ENCODE results near the gene FFAR3.
"Not testable (repeated sequence)": the region's sequence is repeated elsewhere in the genome, so short reads cannot be mapped to it uniquely, and the experiment has no call there.

DNA sequence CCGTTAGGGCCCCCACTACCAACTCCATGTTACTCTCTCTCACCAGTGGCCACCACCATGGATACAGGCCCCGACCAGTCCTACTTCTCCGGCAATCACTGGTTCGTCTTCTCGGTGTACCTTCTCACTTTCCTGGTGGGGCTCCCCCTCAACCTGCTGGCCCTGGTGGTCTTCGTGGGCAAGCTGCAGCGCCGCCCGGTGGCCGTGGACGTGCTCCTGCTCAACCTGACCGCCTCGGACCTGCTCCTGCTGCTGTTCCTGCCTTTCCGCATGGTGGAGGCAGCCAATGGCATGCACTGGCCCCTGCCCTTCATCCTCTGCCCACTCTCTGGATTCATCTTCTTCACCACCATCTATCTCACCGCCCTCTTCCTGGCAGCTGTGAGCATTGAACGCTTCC is 574 bp downstream of the FFAR3 start:
- TF ChIP-seq ZNF274 (IDR thresholded peaks at IDR 0.05; ENCODE audit: low read length); ZNF274 (tag by site-specific recombination; IDR thresholded peaks at IDR 0.05; ENCODE audit: borderline replicate concordance); ZIC2 (tag by site-specific recombination; IDR thresholded peaks at IDR 0.05); ZBTB1 (tag by site-specific recombination; IDR thresholded peaks at IDR 0.05); TCF7L2 (IDR thresholded peaks at IDR 0.05; ENCODE audit: borderline replicate concordance, low read depth, low read length); ZFP37 (tag by site-specific recombination; IDR thresholded peaks at IDR 0.05); MZF1 (tag by site-specific recombination; IDR thresholded peaks at IDR 0.05; ENCODE audit: borderline replicate concordance); ZNF626 (tag by site-specific recombination; IDR thresholded peaks at IDR 0.05): not testable (repeated sequence)
- TF ChIP-seq, protein P1, sequence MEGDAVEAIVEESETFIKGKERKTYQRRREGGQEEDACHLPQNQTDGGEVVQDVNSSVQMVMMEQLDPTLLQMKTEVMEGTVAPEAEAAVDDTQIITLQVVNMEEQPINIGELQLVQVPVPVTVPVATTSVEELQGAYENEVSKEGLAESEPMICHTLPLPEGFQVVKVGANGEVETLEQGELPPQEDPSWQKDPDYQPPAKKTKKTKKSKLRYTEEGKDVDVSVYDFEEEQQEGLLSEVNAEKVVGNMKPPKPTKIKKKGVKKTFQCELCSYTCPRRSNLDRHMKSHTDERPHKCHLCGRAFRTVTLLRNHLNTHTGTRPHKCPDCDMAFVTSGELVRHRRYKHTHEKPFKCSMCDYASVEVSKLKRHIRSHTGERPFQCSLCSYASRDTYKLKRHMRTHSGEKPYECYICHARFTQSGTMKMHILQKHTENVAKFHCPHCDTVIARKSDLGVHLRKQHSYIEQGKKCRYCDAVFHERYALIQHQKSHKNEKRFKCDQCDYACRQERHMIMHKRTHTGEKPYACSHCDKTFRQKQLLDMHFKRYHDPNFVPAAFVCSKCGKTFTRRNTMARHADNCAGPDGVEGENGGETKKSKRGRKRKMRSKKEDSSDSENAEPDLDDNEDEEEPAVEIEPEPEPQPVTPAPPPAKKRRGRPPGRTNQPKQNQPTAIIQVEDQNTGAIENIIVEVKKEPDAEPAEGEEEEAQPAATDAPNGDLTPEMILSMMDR (tag by site-specific recombination; IDR thresholded peaks at IDR 0.05): not testable (repeated sequence)
- TF ChIP-seq, protein P2, sequence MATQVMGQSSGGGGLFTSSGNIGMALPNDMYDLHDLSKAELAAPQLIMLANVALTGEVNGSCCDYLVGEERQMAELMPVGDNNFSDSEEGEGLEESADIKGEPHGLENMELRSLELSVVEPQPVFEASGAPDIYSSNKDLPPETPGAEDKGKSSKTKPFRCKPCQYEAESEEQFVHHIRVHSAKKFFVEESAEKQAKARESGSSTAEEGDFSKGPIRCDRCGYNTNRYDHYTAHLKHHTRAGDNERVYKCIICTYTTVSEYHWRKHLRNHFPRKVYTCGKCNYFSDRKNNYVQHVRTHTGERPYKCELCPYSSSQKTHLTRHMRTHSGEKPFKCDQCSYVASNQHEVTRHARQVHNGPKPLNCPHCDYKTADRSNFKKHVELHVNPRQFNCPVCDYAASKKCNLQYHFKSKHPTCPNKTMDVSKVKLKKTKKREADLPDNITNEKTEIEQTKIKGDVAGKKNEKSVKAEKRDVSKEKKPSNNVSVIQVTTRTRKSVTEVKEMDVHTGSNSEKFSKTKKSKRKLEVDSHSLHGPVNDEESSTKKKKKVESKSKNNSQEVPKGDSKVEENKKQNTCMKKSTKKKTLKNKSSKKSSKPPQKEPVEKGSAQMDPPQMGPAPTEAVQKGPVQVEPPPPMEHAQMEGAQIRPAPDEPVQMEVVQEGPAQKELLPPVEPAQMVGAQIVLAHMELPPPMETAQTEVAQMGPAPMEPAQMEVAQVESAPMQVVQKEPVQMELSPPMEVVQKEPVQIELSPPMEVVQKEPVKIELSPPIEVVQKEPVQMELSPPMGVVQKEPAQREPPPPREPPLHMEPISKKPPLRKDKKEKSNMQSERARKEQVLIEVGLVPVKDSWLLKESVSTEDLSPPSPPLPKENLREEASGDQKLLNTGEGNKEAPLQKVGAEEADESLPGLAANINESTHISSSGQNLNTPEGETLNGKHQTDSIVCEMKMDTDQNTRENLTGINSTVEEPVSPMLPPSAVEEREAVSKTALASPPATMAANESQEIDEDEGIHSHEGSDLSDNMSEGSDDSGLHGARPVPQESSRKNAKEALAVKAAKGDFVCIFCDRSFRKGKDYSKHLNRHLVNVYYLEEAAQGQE (tag by site-specific recombination; IDR thresholded peaks at IDR 0.05): not testable (repeated sequence)
- TF ChIP-seq, protein P3, sequence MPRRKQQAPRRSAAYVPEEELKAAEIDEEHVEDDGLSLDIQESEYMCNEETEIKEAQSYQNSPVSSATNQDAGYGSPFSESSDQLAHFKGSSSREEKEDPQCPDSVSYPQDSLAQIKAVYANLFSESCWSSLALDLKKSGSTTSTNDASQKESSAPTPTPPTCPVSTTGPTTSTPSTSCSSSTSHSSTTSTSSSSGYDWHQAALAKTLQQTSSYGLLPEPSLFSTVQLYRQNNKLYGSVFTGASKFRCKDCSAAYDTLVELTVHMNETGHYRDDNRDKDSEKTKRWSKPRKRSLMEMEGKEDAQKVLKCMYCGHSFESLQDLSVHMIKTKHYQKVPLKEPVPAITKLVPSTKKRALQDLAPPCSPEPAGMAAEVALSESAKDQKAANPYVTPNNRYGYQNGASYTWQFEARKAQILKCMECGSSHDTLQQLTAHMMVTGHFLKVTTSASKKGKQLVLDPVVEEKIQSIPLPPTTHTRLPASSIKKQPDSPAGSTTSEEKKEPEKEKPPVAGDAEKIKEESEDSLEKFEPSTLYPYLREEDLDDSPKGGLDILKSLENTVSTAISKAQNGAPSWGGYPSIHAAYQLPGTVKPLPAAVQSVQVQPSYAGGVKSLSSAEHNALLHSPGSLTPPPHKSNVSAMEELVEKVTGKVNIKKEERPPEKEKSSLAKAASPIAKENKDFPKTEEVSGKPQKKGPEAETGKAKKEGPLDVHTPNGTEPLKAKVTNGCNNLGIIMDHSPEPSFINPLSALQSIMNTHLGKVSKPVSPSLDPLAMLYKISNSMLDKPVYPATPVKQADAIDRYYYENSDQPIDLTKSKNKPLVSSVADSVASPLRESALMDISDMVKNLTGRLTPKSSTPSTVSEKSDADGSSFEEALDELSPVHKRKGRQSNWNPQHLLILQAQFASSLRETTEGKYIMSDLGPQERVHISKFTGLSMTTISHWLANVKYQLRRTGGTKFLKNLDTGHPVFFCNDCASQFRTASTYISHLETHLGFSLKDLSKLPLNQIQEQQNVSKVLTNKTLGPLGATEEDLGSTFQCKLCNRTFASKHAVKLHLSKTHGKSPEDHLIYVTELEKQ (tag by site-specific recombination; IDR thresholded peaks at IDR 0.05; ENCODE audit: borderline replicate concordance): not testable (repeated sequence)

All from HEK293 (cell line).